Activated CD8-positive, alpha-beta memory T cell treated with anti-CD3 and anti-CD28 coated beads, Interleukin-2, amount 50 U/mL, for 4 hours (primary cell): Measurements from ENCODE around the gene TBX10.
"Not testable (repeated sequence)": the region's sequence is repeated elsewhere in the genome, so short reads cannot be mapped to it uniquely, and the experiment has no call there.

Experiments used
- DNase-seq: peaks from one replicate; pipeline ENCODE4 v3.0.0-alpha.2; 2020

Gene TBX10

DNA sequence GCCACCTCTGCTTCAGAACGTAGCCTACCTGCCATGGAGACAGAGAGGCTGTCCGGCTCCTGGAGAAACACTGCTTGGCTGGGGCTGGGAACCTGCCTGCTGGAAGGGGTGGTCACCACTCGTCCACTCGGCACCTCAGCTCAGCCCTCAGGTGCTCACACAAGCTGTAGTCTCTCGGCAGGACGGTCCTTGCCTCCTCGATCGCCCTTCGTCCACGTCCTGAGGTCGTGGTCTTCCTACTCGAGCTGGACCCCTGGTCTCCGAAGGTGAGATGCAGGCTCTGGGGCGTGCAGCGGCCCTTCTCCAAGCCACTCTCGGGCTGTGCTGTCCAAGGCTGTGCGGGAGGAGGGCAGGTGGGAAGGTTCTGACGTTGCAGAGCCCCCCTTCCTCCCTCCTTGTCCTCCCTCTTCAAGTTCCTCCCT lies at the start of gene TBX10:
Gene TBX10 (minus strand): TSS at position 326 of the 422 bp plus-strand sequence. CDS start 291 bp downstream, at position 35.
- DNase-seq: no peak

DNA sequence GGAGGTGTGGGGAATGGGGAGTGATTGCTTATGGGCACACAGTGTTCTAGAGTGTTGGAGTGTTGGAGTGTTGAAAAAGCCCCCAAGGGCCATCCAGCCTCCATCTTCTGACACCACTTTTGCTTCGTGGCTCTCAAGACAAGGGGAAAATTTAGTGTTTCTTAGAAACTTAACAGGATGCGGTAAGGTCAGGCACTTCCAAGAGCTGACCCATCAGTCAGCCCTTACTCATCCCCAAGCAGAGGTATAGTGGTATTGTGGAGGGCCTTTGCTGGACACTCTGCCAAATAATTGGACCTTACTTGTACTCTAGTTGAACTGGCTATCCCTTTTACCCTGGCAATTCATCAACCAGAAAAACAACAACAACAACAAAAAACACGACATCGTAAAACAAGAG lies 49.6 kb upstream of the TBX10 start:
- no peak for DNase-seq

DNA sequence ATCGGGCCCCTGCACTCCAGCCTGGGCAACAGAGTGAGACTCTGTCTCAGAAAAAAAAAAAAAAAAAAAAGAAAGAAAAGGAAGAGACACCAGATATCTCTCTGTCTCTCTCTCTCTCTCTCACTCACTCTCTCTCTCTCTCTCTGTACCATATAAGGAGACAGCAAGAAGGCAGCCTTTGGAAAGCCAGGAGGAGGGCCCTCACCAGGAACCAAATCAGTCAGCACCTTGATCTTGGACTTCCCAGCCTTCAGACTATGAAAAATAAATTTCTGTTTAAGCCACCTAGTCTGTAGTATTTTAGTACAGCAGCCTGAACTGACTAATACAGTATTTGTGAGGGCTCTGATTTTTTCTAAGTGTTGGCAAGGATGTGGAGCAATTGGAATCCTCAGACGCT lies 48.4 kb upstream of the TBX10 start:
- DNase-seq: no peak

DNA sequence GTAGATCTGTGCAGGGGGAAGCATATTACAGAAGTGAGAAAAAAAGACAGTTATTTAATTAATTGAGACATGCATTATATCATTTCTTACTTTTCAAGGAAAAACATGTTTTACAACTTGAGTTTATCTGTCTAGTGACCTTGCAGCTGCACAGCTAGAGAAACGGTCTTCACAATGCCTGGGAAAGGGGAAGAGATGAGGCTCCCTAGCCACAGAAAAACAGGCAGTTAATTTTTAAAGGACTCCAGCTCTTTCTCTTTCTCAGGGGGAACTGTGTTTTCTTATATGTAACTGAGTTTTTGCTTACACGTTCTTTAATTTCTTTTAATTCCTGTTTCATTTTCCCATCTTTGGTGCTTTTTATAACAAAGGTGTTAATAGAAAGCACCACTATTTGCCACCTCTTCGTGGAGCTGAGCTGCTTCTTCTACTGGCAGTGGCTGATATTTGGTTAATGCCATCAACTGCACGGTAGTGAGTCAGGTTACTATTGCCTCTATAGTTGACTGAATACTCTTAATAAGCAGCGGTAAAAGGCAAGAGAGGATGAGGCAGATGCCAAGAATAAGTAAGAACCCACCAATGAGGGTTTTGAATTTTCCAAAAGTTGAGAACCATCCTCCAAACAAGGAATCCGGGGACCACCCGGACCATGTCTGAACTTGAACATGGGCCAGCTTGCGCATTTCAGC lies 46.2 kb upstream of the TBX10 start:
- DNase-seq: not testable (repeated sequence)

DNA sequence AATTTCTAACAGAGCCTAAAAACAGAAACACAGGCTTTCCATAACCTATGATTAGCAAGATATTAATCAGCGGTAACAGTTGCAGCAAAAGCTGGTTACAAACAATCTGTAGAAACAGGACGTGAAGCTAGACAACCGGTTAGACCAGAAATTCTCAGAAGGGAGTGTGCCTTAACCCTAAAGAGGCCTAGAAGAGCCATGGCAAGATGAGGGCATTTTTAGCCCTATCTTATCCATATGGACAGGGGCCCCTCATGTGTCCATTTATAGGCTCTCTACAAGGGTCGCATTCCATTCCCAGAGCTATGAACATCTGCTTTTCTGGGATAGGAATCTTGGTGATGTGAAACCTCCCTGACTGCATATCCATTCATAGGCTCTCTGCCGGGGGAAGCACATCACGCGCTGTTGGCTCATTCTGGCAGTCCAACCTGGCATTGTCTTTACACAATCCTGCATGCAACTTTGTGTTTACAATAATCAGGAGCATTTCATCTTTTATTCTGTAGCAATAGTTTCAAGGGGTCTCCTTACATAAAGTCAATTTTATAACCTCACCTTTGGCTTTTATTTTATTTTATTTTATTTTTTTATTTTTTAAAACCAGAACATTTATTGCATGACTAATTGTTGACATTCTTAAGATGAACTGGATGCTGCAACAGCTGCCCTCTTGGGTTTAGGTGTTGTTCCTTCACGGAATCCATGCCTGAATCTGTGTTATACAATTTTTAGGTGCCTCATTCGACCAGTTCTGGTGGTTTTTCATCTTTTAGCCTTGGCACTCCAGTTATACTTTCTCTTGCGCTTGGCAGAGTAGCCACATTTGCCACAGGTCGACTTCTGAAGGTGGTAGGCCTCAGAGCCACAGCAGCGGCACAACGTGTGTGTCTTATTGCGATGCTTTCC lies 42.8 kb upstream of the TBX10 start:
- not testable (repeated sequence) for DNase-seq

DNA sequence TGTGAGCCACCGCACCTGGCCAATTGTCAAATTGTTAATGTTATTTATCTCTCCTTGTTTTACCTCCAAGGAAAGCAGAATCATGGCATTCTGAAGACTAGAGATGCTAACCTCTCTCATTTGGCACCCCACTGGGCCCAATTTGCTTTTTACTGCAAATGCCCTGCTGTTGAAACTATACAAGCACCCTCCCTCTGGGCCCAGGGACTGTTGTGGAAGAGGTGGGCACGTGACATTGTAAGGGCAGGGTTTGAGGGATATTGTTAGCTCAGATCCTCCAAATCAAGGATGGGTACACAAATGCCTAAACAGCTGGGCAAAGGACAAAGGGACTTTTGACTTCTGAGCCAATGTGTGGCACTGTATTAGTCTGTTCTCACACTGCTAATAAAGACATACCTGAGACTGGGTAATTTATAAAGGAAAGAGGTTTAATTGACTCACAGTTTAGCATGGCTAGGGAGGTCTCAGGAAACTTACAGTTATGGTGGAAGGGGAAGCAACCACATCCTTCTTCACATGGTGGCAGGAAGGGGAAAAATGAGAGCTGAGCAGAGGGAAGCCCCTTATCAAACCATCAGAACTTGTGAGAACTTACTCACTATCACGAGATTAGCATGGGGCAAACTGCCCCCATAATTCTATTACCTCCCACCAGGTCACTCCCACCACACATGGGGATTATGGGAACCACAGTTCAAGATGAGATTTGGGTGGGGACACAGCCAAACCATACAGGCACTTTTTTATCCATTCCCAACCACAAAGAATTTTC lies 41.3 kb upstream of the TBX10 start:
- no peak for DNase-seq

DNA sequence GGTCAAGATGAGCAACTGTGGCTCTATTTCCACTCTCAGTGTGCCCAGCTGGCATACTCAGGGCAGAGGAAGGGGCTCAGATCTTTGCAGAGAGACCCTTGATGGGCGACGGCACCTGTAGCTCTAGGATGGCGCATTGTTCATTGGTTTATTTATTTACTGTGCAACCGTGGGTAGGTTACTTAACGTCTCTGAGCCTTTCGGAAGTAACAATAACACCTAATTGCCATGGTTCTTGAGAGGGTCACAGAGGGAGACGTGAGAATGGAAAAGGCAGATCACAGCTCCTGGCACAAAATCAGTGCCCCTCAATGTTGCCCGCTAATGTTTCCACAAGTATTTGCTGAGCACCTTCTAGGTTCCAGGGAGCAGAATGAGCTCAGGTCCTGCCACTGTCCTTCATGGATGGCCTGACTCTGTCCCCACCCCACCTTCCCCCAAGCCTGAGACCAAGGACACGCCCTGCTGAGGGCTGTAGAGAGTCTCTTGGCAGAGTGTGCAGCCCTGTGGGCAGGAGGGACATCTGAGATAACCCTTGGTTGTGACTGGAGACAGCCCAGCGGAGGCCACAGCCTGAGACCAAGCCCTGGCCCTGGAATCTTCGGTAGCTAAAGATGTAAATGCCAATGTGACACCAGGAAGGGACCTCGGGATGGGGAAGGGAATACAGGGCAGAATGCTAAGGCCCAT lies 35.6 kb upstream of the TBX10 start:
- DNase-seq: no peak

DNA sequence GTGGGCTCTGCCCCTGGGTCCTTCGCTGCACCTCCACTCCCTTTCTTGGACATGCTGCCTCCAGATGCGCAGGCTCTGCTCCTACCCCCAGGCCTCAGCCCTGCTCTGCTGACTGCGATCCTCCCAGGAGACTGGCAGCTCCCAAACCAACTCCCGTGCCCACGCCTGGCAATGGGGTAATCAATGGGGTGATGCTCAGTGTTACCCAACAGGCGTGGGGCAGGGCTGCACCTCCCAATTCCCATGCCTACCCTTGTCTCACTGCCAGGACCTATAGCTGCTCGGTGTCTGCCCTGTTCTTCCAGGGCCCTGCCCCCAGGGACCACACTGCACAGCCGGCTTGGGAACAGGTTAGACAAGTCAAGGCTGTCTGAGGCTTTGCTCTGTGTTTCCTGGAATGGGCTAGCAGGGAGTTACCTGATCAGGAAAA lies 34.9 kb upstream of the TBX10 start, which contains the start of gene ALDH3B2:
Gene ALDH3B2 (minus strand): TSS at position 182 of the 430 bp plus-strand sequence. CDS start 7,688 bp downstream, outside the sequence.
- DNase-seq: no peak

DNA sequence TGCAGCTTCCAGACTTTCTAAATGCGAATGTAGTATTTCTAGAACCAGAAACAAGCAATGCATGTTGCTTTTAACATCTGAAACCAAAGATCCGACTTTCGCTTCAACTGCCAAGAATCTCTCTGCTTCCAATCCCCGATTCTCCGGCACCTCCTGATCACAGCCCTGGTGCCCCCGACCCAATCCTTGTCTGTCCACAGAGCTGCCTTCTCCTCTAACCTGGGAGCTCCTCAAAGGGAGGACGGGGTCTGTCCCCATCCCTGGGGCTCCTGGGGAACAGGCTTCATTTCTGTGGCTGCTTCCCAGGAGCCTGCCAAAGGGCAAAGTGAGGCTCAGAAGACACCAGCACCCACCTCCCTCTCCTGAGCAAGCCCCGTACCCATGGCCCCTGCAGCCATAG lies 34.3 kb upstream of the TBX10 start:
- no peak for DNase-seq

DNA sequence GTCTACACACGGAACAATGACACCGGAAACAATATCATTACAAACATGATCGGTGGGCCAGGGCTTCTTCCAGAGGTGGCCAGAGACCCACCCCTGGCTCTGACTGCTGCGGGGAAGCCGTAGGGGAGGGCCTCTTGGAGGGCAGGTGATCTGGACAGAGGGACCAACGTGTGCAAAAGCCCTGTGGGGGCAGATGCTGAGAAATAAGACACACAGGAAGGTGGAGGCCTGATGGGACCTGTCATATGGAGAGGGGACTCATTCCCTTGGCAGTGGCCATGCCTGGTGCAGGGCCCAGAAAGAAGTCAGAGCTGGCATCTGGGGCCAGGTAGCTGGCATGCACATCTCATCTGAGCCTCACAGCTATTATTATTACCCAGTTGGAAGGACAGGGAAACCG lies 33.8 kb upstream of the TBX10 start:
- DNase-seq: no peak

DNA sequence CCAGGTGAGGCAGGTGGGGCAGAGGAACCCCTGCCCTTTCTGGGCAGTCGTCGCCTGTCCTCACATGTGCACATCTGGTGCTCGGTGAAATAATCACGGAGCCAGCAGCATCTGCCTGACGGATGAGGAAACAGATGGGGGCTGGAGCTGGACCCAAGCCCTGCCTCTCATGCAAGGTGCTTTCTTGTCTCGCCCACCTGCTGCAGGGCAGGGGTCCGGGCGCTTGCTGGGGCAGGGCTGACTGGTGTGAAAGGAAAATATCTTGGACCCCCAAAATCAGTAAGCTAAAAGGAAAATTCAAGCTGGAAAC lies 31.6 kb upstream of the TBX10 start:
- no peak for DNase-seq

DNA sequence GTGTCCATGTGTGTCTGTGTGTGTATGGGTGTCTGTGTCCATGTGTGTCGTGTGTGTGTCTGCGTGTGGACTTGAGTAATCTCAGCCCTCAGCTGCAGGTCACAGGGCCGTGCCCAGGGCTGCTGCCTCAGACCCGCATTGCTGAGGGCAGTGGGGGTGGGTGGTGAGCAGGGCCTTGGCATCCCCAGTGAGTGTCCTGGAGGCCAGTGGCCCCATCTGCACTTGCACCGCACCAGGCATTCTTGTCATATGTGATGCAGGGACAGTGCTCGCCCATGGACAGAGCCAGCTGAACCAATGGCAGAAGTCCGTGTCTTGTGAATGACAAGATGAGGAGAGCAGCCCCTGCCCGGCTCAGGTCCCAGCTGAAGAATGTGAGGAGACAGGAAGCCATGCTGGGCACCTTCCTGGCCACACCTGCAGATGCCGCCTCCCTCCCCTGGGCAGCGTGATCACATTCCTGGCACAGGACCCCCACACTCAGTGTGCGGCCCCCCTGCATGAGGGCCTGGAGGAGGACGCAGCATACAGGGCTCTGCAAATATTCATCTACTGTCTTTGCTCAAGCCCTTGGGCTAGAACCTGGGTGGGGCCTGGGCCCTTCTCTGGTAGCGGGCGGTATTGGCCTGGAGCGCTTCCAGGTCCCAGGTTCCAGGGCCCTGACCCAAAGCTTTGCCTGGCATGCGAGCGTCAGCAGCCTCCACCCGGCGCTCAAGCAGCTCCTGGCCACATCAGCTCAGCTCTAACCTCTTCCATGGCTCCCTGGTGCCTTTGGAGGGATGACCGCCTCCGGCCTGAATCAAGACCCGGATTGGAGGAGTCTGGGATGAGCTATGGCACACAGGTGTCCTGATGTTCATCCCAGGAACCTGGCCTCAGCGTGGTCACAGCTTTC lies 31.0 kb upstream of the TBX10 start:
- DNase-seq: no peak

DNA sequence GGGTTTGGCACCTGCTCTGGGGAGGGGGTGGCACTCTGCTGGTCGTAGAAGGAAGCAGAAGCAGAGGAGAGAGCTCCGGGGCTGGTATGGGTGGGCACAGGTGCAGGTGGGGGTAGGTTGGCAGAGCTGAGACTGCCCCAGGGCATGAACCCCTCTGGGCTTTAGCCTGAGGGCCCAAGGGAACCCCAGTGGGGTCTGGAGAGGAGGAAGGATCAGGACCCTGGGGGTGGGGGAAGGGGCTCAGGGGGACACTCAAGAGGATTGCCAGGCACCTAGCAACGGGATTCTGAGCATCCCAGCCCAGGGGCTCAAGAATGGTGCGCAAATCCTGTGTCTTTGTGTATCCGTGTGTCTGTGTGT lies 28.6 kb upstream of the TBX10 start:
- DNase-seq: no peak

DNA sequence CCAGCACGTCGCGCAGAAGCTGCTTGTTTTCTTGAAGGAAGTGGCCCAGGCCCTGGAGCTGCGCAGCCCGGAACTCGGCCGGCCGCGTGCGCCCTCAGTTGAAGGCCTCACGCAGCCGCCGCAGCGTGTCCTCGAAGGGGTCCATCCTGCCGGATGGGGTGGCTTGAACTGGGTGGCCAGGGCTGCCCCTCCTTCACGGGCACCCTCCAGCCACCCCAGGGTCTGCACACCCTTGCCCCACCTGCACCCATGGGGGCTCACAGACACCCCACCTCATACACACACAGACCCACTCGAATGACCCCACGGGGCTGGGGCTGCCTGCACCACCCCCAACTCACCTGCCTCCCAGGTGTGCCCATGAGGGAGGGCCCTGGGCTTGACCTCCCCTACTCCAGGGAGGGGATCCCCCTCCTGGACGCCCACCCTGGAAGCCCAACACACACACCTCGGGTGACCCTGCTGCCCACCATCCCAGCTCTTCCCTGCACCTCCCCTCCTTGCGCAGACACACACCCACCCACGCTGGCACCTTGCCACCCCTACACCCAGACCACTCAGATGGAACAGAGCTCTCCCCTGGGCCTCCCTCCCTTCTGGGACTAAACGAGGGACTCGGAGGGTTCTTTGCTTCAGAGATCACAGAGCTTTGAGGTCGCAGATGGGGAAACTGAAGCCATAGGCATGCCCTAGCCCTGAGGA lies 28.1 kb upstream of the TBX10 start:
- no peak for DNase-seq

DNA sequence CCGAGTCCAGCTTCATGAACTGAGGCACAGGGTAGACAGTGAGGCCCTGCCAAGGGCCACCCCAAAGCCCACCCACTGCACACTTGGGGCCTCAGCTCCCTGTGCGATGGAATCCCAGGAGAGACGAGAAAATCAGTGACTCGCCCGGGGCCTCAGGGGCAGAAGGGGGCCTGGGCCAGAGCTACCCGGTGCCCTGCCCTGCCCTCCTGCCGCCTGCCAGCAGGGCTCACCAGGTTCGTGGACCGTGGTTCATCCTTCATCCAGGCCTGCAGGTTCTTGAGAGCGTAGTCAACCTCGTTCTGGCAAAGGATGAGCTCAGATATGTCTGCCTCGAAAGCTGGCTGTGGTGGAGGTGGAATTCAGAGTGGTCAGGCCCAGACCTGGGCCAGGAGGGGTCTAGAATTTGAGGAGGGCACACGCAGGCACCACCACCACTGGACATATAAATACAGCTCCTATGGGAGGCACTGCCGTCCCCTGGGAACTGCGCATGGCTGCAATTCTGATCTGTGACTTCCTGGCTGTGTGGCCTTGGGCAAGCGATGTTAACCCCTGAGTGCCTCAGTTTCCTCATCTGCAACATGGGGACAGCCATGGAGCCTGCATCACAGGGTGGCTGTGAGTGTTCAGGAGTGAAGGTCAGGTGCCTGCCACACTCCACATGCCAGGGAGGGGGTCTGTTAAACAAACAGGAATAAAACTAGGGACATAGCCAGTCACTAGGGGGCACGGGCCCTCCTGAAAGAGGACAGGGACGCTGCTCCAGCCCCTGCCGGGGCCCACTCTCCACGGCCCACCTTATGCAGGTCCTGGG lies 27.3 kb upstream of the TBX10 start:
- no peak for DNase-seq

DNA sequence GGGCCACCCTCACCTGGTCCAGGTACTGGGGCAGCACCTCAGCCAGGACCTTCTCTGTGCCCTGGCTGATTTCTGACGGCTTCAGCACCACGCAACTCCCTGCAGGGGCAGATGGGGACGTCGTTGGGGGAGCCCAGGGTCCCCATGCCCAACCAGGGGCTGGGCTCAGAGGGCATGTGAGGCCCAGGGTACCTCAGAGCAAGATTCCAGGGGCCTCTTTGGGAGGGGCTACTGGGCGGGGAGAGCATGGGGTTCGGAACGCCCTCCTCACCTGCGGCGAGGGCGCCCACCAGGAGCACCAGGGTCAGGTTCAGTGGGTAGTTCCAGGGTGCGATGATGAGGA lies 26.7 kb upstream of the TBX10 start:
- DNase-seq: no peak

DNA sequence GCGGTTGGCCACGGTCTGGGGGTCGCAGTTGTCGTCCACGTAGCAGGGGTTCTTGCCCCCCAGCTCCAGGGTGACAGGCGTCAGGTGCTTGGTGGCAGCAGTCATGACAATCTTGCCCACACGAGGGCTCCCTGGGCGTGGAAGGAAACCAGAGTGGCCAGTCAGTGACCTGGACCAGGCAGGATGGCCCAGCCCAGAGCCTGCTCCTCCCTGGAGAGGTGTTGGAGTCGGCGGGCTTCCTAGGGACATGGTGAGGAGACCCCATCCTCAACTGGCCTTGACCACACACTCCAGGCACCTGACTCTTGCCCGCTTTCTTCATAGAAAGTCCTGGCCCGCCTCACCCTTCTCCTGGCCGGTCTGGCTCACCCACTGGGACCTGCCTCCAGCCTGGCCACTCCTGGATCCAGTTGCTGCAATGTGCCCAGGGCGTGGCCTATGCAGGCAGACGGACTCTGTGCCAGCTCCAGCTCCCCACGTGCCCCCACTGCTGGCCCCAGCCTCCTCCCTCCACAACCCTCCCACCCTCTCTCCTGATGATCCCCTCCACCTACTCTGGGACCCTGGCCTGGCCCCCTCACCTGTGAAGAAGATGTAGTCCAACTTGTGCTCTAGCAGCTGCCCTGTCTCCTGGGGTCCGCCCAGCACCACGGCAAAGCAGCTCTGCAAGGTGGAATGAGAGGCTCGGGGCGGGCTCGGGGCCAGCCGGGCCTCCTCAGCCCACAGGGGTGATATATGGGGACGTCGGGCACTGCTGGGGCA lies 26.2 kb upstream of the TBX10 start:
- no peak for DNase-seq

DNA sequence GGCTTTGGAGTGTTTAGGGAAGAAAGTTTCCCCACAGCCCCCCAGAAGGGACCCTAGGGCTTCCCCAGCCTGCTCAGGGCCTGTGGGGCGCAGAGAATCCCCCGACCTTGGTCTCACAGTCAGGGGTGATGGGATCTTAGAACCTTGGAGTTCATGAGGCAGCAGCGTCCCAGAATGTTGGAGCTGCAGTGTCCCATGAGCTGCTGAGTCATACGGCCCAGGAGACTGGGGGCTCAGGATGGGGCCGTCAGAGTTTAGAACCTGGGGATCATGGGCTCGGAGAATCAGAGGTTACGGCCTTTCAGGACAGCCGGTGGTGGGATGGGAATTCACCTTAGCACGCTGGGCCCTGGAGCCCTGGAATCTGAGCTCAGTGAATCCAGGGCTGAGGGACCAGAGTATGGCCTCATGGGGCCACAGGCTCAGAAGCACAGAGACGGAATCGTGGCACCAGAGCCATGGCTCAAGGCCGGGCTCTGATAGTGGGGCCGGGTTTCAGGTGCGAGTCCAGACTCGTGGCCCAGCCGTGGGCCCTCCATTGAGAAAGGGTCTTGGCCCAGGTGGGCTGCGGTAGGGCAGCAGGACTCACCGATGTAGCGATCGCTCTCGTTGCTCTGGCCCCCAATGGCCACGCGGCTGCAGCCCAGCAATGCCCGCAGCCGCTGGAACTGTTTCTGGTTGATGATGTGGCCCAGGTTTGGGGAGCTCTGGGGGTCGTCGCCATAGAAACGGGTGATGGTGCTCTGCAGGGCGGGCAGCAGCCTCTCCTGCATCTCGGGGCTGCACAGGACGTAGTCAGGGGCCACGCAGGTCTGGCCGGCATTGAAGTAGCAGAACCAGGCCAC lies 25.4 kb upstream of the TBX10 start:
- no peak for DNase-seq

DNA sequence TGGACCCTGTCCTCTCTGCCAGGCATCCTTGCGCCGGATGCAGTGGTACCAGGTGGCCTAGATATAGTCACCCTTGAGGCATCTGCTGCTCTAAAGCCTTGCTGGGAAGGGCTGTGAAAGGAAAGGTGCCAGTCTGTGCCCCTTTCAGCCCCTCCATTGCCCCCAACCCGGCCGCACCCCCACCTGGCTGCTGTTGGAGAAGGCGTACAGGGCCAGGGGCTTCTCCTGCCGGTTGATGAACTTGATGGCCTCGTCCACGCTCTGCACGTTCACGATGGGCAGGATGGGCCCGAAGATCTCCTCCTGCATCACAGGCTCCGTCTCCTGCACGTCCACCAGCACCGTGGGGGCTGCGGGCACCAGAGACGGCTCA lies 24.6 kb upstream of the TBX10 start:
- no peak for DNase-seq
